Measurements from ENCODE around the gene THSD7A. TPM values are rescaled to one million over a fixed set of nuclear protein-coding genes. Genes with fewer than 3 reads are reported as not detected.

THSD7A gene
- total RNA-seq, 1 experiment from 2014 or later: 4.0 TPM

- H3K36me3 ChIP-seq (ENCODE audit: low read depth): no peaks in the 10 kb centered on the region
- H3K27me3 ChIP-seq (ENCODE audit: insufficient read depth, low read depth): no peaks in the 10 kb centered on the region
- no peaks in the 10 kb centered on the region for H3K79me2 ChIP-seq (ENCODE audit: low read depth)
- H4K20me1 ChIP-seq (ENCODE audit: insufficient read depth): no peaks in the 10 kb centered on the region
- intact Hi-C loops (cut with micrococcal nuclease; ENCODE audit: unreplicated experiment): no loop called here
- BruUV-seq (replicated peaks): no TSS peak
- H3K9me2 ChIP-seq (ENCODE audit: insufficient read depth): peaks cover 4% of the 10 kb centered on the region; the same call in 1 of the 2 replicates
- ChIA-PET CTCF (no interaction called here), POLR2A (ENCODE audit: unreplicated experiment) (no interaction called here)
- no peak for TF ChIP-seq EZH2 (IDR thresholded peaks at IDR 0.05; ENCODE audit: low read depth)
- no peak for TF ChIP-seq CTCF (conservative IDR thresholded peaks at IDR 0.05)
- H3K4me3 ChIP-seq: no peak overlapping the region
- H3K27ac ChIP-seq: no peak overlapping the region
- no peaks in the 10 kb centered on the region for H3F3A ChIP-seq (ENCODE audit: insufficient read depth, low read depth)
- H3K9me3 ChIP-seq (ENCODE audit: insufficient read depth, low read depth): peaks cover 6% of the 10 kb centered on the region
- no peak for DNase-seq
- H3K4me2 ChIP-seq: no peak overlapping the region
- no peaks in the 10 kb centered on the region for H3K4me1 ChIP-seq (replicated peaks; ENCODE audit: insufficient read depth)
- no peak overlapping the region for H2AFZ ChIP-seq
Measured at GRCh38 chr7:11848251-11848650, 16.3 kb upstream of the THSD7A start.

- intact Hi-C loops (cut with micrococcal nuclease; ENCODE audit: unreplicated experiment): no loop called here
- Histone ChIP-seq H3K27me3 (ENCODE audit: insufficient read depth, low read depth) (no peaks in the 10 kb centered on the region), H3K27ac (no peak overlapping the region), H2AFZ (no peak overlapping the region; the same call in 1 of the 2 replicates), H3K36me3 (ENCODE audit: low read depth) (no peaks in the 10 kb centered on the region), H3K9me3 (ENCODE audit: insufficient read depth, low read depth) (peaks cover 7% of the 10 kb centered on the region), H4K20me1 (ENCODE audit: insufficient read depth) (no peaks in the 10 kb centered on the region), H3K4me1 (replicated peaks; ENCODE audit: insufficient read depth) (no peaks in the 10 kb centered on the region), H3K4me3 (no peak overlapping the region), H3F3A (ENCODE audit: insufficient read depth, low read depth) (no peaks in the 10 kb centered on the region), H3K9me2 (ENCODE audit: insufficient read depth) (peaks cover 4% of the 10 kb centered on the region; the same call in 1 of the 2 replicates), H3K79me2 (ENCODE audit: low read depth) (no peaks in the 10 kb centered on the region), H3K4me2 (no peak overlapping the region)
- no peak for DNase-seq
- CTCF ChIA-PET: interaction anchor here (0.6 kb wide), 1 partner anchor 511 kb away, joined by 5 read pairs; no protein-coding TSS in a partner anchor
- BruUV-seq (replicated peaks): no TSS peak
- TF ChIP-seq CTCF (conservative IDR thresholded peaks at IDR 0.05): no peak
- no peak for TF ChIP-seq EZH2 (IDR thresholded peaks at IDR 0.05; ENCODE audit: low read depth)
- POLR2A ChIA-PET (ENCODE audit: unreplicated experiment): no interaction called here
Measured at GRCh38 chr7:11847336-11847735, 15.3 kb upstream of the THSD7A start.

GRCh38 chr7:11846361-11846955, 14.5 kb upstream of the THSD7A start:
- no peaks in the 10 kb centered on the region for H3K36me3 ChIP-seq (ENCODE audit: low read depth)
- H2AFZ ChIP-seq: no peak overlapping the region
- H3K9me3 ChIP-seq (ENCODE audit: insufficient read depth, low read depth): peaks cover 7% of the 10 kb centered on the region
- no peak overlapping the region for H3K4me2 ChIP-seq
- H3K27me3 ChIP-seq (ENCODE audit: insufficient read depth, low read depth): no peaks in the 10 kb centered on the region
- CTCF ChIA-PET: interaction anchor here (0.6 to 1.0 kb wide), 2 partner anchors 31 to 512 kb away, joined by 3 to 5 read pairs; no protein-coding TSS in a partner anchor
- POLR2A ChIA-PET (ENCODE audit: unreplicated experiment): no interaction called here
- H3K9me2 ChIP-seq (ENCODE audit: insufficient read depth): peaks cover 4% of the 10 kb centered on the region; the same call in 1 of the 2 replicates
- no peak overlapping the region for H3K27ac ChIP-seq
- TF ChIP-seq CTCF (conservative IDR thresholded peaks at IDR 0.05) (no peak), EZH2 (IDR thresholded peaks at IDR 0.05; ENCODE audit: low read depth) (no peak)
- H3K79me2 ChIP-seq (ENCODE audit: low read depth): no peaks in the 10 kb centered on the region
- no peak overlapping the region for H3K4me3 ChIP-seq
- DNase-seq: no peak
- no peaks in the 10 kb centered on the region for H3F3A ChIP-seq (ENCODE audit: insufficient read depth, low read depth)
- intact Hi-C loops (cut with micrococcal nuclease; ENCODE audit: unreplicated experiment): no loop called here
- no TSS peak for BruUV-seq (replicated peaks)
- no peaks in the 10 kb centered on the region for H3K4me1 ChIP-seq (replicated peaks; ENCODE audit: insufficient read depth)
- H4K20me1 ChIP-seq (ENCODE audit: insufficient read depth): no peaks in the 10 kb centered on the region
